HG02588 (cell line): ENCODE measurements around the gene TRIM14.
"Not testable (repeated sequence)": the region's sequence is repeated elsewhere in the genome, so short reads cannot be mapped to it uniquely, and the experiment has no call there.

Experiments
- ATAC-seq: cut with Tn5 transposase; IDR thresholded peaks from one replicate; pipeline ENCODE4 v1.9.1; 2021; ENCODE audit warnings: mild to moderate bottlenecking, moderate library complexity; ENCODE audit not compliant: unreplicated experiment

TRIM14 gene

DNA sequence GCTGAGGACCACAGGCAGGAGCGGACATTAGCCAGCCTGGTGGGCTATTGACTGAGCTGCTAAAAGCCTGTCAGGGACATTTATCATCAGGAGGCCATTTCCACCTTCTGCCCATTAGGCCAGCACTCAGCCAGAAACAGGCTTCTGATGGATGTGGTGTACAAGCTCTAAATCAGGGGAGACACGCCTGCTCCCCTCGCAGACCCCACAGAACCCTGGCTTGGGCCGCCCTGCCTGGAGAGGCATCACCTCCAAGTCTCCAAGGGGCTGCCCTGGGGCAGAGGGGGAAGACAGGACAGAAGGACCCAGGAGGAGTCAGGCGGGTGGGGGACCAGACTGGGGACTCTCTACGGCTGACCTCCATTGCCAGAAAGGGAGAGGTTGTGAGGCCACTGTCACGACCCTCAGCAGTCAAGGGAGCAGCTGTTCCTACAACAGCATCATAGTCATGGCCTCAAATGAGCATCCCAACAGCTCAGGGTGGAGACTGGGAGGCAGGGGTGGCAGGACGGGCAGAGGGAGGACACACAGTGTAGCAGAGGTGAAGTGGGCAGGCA is 24.0 kb upstream of the TRIM14 start:
- no peak for ATAC-seq

DNA sequence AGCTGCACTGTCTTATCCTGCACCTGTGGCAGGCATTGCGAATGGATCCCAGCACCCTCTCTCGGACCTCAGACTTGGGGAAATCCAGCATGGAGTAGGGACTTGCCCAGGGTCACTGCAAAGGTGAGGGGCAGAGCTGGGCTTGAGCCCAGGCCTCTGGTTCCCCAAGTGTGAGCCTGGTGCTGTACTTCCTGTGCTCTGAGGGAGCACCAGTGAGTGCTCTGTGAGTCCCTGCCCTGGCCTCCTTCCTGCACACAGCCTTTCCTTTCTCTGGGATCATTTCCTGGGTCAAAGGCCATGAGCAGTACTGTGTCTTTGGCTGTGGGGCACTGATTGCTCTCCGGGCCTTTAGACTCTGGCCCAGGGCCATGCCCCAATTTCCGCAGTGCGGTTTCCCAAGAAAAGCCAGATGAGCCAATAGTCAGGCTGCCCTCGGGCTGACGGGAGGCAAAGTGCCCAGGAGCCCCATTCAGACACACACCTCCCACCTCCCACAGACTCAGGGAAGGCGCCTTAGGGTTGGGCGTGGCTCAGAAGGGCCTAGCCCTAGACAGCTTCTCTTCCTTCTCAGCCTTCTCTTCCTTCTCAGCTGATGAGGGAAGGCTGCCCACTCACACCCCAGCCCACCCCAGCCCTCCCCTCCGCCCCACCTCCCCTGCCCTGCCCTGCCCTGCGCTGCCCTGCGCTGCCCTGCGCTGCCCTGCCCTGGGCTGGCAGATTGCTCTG is 23.3 kb upstream of the TRIM14 start:
- no peak for ATAC-seq

DNA sequence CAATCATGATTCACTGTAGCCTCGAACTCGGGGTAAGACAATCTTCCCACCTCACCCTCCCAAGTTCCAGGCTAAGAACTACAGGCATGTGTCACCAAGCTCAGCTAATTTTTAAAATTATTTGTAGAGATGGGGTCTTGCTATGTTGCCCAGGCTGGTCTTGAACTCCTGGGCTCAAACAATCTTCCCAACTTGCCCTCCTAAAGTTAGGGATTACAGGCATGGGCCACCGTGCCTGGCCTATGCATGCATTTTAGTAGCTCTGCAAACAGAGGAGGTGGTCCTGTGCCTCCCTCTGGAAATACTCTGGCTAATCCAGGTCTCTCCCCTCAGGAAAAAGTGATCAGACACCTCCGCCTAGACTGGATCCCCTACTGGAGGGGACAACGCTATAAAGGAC is 21.5 kb upstream of the TRIM14 start:
- ATAC-seq = no peak

DNA sequence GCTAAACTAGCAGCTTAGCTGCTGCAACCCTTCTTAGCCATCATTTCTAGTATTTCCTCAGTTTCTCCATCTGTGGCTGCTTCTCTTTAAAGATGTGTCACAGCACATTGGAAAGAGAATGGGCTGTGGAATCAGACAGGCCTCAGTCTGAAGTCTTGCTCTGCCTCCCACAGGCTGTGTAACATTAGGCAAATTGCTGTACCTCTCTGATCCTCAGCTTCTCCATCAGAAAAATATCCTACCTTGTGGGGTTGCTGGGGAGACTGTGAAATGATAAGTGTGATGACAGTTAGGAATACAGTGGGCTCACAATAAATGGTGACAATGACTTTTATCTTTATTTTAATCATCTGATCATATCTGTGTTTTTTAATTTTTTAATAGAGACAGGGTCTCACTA is 17.5 kb upstream of the TRIM14 start:
- ATAC-seq = no peak

DNA sequence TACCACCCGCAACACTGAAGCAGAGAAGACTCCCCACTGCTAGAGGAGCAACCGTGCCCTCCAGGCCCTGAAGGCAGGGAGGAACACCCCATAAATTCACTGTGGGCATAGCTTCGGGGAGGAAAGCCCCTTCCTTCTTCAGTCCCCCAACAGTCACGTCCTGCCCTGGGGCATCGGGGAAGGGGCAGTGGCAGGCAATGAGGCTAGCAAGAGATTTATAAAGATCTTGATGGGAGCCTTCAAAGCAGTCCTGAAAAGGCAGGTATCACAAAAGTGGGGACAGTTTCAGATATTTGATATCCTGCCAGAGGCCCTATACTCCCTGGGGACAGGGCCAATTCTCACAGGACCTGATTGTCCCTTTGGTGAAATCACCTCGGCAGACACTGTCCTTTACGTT is 16.9 kb upstream of the TRIM14 start:
- ATAC-seq = no peak

DNA sequence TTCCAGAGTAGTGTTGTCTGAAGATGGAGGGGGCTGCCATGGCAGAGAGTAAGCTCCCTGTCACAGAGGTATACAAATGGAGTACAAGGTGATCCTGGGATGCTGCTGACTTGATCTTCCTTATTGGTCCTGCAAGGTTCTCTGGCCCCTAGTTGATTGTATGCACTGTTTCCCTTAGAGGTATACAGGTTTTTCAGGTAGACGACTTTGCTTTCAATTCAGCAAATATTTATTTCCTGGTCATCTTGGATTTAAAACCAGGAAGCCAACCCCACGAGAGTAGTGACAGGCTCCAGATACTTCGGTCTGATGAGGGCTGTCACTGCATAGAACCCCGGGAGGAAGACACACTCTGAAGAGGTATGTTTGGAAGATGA is 16.5 kb upstream of the TRIM14 start:
- ATAC-seq = no peak

DNA sequence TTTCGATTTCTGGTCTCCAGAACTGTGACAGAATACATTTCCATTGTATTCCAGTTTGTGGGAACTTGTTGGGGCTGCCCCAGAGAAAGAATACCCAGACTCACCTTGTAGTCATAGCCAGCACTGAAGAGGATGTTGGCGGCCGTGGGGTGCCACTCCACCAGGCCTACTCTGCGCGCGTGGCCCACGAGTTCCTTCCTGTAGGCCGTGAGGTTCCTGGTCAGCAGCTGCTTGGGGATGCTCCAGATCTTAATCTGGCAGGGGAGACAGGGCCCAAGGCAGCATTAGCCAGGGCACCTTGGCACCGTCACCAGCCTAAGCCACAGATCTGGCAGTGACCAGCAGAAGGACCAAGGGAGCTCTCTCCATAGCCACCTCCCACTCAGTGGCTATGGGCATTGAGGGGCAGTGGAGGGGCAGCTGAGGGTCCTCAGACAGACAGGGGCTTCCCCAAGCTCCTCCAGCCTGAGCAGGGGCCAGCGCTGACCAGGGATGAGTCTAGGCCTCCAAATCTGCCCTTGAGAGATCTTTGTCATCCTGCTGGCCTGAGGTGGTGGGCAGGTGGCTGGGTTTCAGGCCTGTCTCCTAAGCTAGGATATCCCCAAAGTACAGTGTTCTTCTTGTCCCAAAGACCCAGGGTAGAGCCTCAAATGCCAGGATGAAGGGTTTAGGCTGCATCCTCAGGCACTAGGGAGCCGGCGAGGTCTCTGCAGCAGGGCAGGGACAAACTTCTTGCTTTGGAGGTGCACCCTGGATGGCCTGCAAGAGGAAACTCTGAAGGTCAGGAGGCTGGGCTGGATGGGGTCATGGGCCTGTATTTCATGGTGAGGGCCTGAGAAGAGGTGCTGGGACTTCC is 15.9 kb upstream of the TRIM14 start:
- no peak for ATAC-seq

DNA sequence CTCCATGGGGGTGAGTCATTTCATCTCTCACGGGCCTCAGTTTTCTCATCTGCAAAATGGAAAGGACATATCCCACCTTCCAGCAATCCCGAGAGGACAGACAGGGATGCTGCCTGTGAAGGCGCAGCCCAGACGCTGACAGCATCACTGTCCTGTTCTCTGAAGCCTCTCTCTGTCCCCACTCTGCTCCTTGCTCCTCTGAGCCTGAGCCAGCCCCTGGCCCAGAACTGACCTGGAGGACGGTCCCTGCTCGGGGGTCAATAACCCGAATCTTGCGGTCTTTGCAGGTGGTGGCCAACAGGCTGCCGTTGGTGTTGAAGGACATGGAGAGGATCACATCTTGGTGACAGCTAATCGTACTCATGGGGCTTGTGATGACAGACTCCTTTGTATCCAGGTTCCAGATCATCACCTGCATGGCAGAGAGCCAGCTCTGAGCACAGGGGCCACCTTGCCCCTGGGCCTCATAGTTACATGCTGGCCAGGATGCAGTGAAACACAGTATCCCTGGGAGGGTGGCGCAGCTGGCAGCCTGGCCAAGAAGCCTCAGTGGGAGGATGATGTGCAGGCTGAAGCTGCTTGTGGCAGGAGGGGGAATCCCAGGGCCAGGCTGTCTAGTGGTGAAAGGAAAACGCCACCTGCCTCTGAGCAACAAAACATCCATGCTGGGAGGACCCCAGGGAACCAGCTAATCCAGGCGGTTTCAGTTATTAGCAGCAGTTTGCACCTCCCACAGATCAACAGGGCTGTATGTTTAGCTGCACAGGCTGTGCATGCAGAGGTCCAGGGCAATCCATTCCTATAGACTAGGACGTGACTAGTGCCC is 14.0 kb upstream of the TRIM14 start:
- ATAC-seq = no peak

DNA sequence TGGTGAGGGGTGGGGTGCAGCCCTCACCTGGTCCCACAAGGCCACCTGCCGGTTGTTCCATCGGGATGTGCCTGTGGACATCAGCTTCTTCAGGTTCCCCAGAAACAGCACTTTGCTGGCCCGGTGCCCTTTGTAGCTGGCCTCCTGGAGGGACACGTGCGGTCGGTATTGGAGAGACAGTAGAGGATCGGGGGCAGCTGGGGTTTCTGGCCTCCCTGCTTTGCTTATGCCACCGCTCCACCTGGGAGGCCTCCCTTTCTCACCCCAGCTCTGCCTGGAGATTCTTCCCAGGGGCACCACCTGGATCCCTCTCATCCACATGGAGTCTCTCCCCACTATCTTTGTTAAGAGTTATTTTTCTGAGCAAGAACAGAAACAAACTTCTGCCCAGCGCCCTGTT is 13.1 kb upstream of the TRIM14 start:
- no peak for ATAC-seq

DNA sequence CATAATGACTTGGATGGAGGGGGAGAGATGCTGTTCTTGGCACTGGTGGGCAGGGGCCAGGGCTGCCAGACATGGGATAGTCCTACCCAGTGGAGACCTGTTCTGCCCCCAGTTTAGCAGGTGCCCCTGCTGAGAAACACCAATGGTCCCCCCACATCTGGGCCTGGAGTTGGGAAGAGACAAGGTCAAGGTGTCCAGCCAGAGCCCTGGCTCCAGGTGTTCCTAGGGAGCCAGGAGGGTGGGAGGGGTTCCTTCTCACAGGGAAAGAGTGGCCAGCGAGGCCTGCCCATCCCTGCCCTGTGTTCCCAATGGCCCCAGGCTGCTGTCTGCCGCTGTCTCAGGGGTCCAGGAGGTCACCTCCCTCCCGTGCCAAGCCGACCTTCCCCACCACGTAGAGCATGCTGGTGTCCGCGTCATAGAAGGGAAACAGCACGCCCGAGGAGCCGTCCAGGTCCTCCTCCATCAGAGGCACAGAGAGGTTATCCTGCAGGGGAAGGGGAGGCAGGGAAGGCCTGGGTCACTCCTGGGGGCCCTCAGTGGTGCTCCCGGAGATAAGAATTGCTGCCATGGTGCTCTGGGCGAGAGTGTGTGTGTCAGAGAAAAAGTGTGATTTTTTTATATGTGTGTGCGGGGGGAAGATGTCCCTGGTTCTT is 11.7 kb upstream of the TRIM14 start:
- no peak for ATAC-seq

DNA sequence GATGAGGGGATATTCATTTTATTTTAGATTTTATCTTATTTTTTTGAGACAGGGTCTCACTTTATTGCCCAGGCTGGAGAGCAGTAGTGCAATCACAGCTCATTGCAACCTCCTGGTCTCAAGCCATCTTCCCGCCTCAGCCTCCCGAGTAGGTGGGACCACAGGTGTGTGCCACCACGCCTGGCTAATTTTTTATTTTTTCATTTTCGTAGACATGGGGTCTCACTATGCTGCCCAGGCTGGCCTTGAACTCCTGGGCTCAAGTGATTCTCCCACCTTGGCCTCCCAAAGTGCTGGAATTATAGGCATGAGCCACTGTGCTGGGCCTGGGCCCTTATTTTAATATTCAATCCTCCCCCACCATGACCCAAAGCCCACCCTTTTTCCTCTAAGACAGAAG is 11.0 kb upstream of the TRIM14 start:
- ATAC-seq = not testable (repeated sequence)

DNA sequence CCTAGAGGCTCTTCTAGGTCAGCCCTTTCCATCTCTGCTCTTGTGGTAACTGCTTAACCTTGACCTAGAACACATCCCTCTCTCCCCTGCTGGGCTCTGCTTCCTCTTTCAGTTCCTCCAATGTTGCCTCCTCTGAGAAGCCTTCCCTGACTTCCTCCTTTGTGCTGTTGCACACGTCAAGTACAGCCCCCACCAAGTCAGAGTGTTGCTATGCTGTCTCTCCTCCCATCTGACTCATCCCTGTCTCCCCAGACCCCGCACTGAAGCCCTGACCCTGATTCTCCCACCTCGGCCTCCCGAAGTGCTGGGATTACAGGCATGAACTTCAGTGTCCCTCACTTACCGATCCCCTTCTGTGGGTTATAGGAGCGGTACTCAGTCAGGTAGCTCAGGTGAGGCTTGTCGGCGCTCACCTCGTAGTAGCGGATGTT is 10.4 kb upstream of the TRIM14 start:
- ATAC-seq = peak; percentile 61

DNA sequence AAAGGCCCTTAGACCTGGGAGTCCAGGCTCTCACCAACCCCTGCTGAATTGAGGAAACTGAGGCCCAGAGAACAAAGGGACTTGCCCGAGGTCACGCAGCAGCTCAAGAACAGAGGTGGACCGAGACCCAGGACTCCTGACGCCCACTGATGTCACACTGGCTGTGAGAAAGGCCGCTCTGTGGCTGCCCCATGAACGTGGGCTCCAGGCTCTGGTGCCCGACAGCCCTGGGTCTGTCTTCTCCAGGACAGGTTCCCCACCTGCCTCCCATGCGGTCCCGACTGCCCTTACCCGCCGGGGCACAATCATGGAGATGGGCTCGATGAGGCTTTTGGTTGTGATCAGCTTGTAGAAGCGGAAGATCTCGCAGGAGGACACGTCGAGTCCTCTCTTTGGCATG is 9.3 kb upstream of the TRIM14 start:
- no peak for ATAC-seq

DNA sequence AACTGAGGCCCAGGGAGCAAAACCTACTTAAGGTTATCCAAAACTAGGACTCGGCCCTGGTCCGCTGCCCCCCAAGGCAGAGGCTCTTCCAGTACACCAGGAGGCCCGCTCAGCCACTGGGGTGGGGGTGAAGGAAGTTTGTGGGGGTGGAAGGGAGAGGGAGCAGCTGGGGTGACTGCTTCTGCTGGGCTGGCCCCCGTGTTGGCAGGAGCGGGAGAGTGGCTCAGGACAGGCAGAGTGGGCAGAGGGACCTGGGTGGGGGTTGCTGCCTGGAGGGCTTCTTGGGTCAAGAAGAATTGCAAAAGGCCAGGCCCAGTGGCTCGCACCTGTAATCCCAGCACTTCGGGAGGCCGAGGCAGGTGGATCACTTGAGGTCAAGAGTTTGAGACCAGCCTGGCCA is 8.2 kb upstream of the TRIM14 start:
- ATAC-seq = no peak

DNA sequence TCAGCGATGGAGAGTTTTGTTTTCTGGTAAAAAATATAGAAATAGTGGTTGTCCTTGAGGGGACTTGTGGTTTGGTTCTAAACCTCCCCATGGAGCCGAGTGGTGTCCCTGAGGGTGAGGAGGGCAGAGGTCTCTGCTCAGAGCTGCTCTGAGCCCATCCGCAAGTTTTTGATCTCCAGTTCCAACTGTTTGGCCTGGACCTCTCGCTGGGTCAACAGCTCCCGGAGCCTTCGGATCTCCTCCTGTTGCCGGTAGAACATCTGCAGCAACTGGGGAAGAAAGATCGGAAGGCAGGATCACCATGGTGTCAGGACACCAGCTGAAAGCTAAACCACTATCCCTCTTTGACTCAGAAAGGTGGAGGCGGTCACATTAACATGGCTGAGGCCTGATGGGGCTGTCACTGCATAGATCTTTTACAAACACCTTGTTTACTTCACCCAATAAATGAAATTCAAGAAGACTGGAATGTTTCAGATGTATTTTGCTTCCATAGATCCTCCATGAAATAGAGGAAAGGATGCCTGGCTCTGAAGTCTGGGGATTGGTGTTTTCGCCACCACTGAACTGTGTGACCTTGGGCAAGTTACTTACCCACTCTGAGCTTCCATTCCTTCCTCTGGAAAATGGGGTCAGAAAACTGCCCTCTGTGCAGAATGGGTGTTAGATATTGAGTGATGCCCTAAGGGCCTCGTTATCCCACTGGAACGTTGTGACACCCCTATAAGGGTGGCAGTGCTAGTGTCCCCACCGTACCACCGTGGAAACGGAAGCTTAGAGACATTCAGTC is 5.8 kb upstream of the TRIM14 start:
- no peak for ATAC-seq

DNA sequence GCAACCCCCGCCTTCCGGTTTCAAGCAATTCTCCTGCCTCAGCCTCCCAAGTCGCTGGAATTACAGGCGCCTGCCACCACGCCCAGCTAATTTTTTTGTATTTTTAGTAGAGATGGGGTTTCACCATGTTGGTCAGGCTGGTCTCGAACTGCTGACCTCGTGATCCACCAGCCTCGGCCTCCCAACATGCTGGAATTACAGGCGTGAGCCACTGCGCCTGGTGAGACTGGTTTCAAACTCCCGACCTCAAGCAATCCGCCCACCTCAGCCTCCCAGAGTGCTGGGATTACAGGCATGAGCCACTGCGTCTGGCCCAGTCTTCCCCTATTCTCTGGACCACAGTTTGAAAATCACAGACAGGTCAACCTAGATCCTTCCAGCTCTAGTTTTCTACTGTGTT is 5.1 kb upstream of the TRIM14 start:
- ATAC-seq = not testable (repeated sequence)

DNA sequence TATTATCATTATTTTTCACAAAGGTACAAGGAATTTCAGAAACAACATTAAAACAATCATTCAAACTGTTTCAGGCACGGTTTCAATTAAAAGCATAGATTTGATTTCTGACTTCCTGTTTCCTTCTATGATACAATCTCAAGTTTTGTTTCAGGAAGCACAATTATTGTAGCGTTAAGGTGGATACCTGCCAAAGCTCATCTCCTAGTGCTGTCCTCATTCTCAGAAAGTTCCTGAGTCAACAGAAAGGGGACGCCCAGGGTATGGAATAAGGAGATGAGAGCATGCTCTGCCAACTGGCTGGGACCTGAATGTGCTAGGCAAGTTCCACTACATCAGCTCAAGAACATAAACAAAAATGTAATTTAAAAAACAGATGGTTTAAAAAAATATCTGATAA is 2.0 kb upstream of the TRIM14 start:
- no peak for ATAC-seq

DNA sequence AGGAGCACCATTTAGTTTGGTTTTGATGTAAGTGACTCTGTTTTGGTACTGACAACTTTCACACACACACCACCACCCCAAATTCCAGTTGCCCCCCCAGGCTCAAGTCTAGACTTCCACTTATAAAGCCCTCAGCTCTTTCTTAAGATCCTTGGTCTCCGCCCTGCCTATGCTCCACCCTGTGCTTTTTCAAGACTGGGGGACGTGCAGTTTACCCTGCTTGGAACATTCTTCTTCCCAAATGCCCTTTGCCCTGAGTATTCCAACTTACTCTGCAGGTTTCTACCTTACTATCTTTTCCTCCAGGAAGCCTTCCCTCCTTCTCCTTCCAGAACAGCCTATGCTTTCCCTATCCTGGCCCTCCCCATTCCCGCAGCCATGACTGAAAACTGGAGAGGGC is 1.5 kb upstream of the TRIM14 start:
- no peak for ATAC-seq

DNA sequence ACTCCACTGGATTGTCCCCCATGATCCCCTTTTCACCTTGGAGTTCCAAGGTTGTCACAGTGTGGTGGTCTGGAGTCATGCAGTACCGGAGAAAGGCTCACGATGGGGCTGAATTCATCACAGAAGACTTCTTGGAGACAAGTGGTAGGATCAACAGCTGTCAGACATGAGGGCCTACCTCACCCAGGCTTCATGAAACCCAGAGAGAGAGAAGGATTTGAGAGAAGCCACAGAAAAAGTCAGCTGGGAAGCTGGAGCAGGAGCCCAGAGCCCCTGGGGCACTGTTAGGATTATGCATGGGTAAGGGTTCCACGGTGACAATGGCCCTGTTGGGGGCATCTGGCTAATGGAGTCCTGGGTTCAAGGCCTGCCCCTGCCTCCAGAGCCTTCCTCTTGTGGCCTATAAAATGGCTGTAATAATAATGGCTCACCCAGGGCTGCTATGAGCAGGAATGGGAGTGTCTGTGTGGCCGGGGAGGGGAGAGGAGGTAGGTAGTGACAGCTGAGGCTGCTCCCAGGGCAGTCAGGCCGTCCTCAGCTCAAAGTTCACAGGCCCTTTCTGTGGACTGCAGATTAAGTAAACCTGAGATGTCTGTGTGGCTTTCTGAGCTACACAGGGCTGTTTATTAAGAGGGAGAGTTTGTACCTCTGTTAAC is 910 bp downstream of the TRIM14 start:
- peak; percentile 36 for ATAC-seq
